COLO668 (cell line): ENCODE data around the gene SPRYD4.

ENCODE experiments used
- DNase-seq: peaks from one replicate; lab custom pipeline; 2025; ENCODE audit not compliant: unreplicated experiment; lab: John Stamatoyannopoulos, UW

SPRYD4 gene

DNA sequence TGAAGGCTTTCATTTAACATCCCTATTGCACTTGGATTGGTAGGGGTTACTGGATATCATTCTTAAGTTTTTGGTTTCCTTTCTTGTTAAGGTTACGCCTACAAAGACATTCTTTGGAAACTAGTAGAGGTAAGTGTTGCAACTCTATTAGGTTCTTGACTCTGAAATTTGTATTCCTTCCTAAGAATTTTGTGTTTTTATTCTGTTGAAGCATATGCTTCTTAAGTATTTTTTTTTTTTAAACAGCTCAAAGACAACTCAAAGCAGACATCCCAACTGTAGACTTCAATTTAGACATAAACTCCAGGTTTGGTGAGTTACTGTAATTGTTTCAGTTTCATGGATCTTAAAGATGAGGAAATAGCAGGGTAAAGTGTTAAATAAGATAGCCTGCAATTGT, 52.1 kb downstream of the SPRYD4 start:
- DNase-seq = no peak

DNA sequence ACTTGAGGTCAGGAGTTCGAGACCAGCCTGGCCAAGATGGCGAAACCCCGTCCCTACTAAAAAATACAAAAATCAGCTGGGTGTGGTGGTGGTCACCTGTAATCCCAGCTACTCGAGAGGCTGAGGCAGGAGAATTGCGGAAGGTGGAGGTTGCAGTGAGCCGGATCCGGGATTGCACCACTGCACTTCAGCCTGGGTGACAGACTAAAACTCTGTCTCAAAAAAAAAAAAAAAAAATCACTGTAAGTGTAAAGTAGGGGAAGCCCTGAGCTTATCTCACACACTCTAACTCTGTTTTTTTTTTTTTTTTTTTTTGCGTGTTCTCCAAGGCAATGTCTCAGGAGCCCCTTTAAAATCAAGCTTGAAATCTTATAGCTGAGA, 52.8 kb downstream of the SPRYD4 start:
- DNase-seq = no peak

DNA sequence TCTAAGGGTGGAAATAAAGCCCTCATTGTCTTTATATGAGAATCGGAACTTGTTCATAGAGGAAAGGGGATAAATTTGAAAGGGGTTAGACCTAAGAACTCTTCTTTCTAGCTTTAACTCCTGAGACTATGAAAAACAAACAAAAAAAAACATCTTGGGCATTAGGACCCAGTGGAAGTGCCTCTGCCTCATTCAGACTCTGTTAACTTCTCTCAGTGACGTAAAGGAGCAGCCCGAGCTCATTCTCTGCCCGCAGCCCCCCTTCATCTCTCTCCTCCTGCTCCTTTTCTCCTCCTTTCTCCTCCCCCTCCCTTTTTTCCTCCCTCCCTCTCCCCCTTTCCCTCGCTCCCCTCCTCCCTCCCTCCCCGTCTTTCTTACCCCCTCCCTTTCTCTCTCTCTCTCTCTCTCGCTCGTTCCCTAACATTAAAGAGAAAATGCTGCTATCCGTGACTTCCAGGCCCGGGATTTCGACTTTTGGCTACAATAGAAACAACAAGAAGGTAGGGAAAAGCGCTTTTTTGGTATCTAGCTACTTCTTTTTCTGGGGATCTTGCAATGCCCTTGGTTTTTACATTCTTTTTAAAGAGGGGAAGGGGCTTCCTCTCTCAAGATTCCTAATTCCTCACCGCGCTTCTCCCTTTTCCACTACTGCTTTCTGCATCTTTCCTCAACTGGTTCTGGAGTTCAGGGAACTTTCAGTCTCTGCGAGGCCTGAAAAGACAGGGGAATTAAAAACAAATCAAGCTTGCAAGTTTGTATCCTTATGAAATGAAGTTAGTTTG, 53.4 kb downstream of the SPRYD4 start, which contains the start of gene RBMS2:
Gene RBMS2 (plus strand): TSS at position 231 of the 782 bp plus-strand sequence. CDS start 204 bp downstream, at position 435.
- DNase-seq = no peak

DNA sequence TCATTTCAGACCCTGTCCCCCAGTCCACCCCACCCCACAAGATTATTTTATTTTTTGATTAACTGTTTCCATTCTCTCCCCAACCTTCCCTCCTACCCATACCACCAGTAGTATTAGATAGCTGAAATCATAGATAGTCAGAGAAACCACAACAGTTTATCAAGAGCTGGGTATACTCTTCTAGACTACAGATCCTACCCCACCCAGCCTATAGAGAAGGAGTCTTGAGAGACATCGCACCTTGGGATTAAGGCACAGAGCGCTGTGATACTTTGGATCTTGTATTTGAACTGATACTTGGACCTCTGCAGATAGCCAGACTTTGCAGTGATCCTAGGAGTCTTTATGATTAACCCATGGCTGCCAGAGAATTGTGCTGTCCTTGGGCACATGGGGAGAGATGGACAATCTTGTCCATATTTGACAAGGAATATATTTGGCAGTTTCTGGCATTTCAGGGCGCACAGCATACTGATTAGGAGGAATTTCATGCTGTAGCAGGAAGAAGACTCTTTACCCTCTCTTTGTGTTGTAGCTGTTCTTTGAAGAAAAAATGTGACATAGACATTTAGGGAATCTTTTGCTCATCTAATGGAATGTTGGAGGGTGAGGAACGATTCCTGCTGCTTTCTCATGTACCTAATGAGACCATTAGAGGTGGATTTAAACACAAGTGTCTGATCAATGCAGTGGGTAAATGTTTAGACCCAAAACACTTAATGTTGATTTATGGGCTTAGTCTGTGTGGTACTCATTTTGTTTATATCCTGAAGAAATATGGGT, 54.2 kb downstream of the SPRYD4 start:
- DNase-seq = no peak

DNA sequence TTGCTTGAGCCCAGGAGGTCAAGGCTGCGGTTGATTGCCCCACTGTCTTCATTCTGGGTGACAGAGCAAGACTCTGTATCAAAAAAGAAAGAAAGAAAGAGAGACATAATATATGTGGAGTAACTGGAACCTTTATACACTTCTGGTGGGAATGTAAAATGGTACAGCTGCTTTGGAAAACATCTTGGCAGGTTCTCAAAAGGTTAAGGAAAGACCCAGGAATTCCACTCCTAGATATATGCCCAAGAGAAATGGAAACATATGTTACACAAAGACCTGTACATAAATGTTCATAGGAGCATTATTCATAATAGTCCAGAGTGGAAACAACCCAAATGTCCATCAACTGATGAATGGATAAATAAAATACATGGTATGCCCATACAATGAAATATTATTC, 60.5 kb downstream of the SPRYD4 start:
- no peak for DNase-seq
